B cell (primary cell): ENCODE measurements around the gene PCTP. TPM values are rescaled to one million over a fixed set of nuclear protein-coding genes. Genes with fewer than 3 reads are reported as not detected.

Source experiments
- ATAC-seq: fragments of 200-7000 bp; cut with Tn5 transposase; one replicate; pipeline ENCODE4 v1.10.0; 2021; ENCODE audit warnings: low read depth, mild to moderate bottlenecking, moderate number of reproducible peaks, moderate library complexity
- CTCF ChIA-PET: fragments of 350-600 bp; sonication (Branson Sonifier 250); formaldehyde crosslinking; loops from one replicate; lab custom pipeline; 2021; ENCODE audit warnings: antibody characterized with exemption, inconsistent platforms; lab: Charles Lee
- POLR2A ChIA-PET: fragments of 350-600 bp; sonication (Branson Sonifier 250); formaldehyde crosslinking; loops from one replicate; lab custom pipeline; 2021; ENCODE audit warnings: antibody characterized with exemption; lab: Charles Lee
- DNase-seq: peaks from one replicate; pipeline ENCODE4 v3.0.0; 2013
- H2AFZ ChIP-seq: 2 replicates; pipeline ENCODE4 v1.6.1; 2012; ENCODE audit warnings: mild to moderate bottlenecking, low read depth, low read length; ENCODE audit not compliant: insufficient read depth, poor library complexity, severe bottlenecking
- H3K27ac ChIP-seq, 2 donors: 1 replicate in 1 of 2; 2 replicates in 1 of 2; pipeline ENCODE4 v1.5.1; 2012 to 2013; ENCODE audit warnings: low read length in 2 of 2, mild to moderate bottlenecking in 2 of 2, moderate library complexity in 1 of 2
- H3K27me3 ChIP-seq, 4 experiments: fragments of 200-600 bp in 1 of 4; sonication (generic) in 1 of 4; replicated peaks in 1 of 4; 1 replicate in 2 of 4; 2 replicates in 2 of 4; pipeline versions ENCODE4 v1.6.1 to v1.7.0; 2013 to 2016; ENCODE audit warnings: low read length in 3 of 4, mild to moderate bottlenecking in 2 of 4, mixed read lengths in 1 of 4, moderate library complexity in 1 of 4; ENCODE audit not compliant: insufficient read depth in 4 of 4, control insufficient read depth in 3 of 4; ENCODE audit errors: control extremely low read depth in 1 of 4
- H3K36me3 ChIP-seq, 2 experiments: replicated peaks in 1 of 2; 1 replicate in 1 of 2; 2 replicates in 1 of 2; pipeline versions ENCODE4 v1.6.1 to v1.7.1; 2013; ENCODE audit warnings: low read length in 1 of 2; ENCODE audit not compliant: insufficient read depth in 2 of 2, control insufficient read depth in 1 of 2; ENCODE audit errors: control extremely low read depth in 1 of 2, extremely low read depth in 1 of 2
- H3K4me1 ChIP-seq, 2 donors: fragments of 200-600 bp in 1 of 2; sonication (generic) in 1 of 2; 1 replicate in 1 of 2; 2 replicates in 1 of 2; pipeline versions ENCODE4 v1.5.1 to v1.6.1; 2013 to 2017; ENCODE audit warnings: low read length in 2 of 2; ENCODE audit not compliant: control insufficient read depth in 2 of 2, insufficient read depth in 2 of 2
- H3K4me2 ChIP-seq: replicated peaks from 2 replicates; pipeline ENCODE3; 2012; ENCODE audit warnings: mild to moderate bottlenecking, low read depth, low read length; ENCODE audit not compliant: poor library complexity, severe bottlenecking
- H3K4me3 ChIP-seq, 5 experiments: fragments of 200-600 bp in 1 of 5; sonication (generic) in 1 of 5; 1 replicate in 3 of 5; 2 replicates in 2 of 5; pipeline versions ENCODE4 v1.5.1 to v1.7.0; 2011 to 2016; ENCODE audit warnings: low read length in 4 of 5, mild to moderate bottlenecking in 4 of 5, low read depth in 2 of 5, control low read depth in 1 of 5, moderate library complexity in 1 of 5; ENCODE audit not compliant: insufficient read depth in 1 of 5; ENCODE audit errors: control extremely low read depth in 1 of 5, extremely low read depth in 1 of 5
- H3K79me2 ChIP-seq: fragments of 200-600 bp; sonication (generic); one replicate; pipeline ENCODE4 v1.6.0; 2016; ENCODE audit warnings: low read length; ENCODE audit not compliant: control insufficient read depth, insufficient read depth
- H3K9ac ChIP-seq: fragments of 200-600 bp; sonication (generic); 2 replicates; pipeline ENCODE4 v1.6.1; 2017; ENCODE audit warnings: mild to moderate bottlenecking, low read length, moderate library complexity
- H3K9me3 ChIP-seq, 3 donors: one replicate each; pipeline versions ENCODE4 v1.6.1 to v1.7.1; 2013; ENCODE audit warnings: low read length in 2 of 3; ENCODE audit not compliant: control insufficient read depth in 2 of 3, insufficient read depth in 1 of 3; ENCODE audit errors: control extremely low read depth in 1 of 3
- H4K20me1 ChIP-seq: 2 replicates; pipeline ENCODE4 v1.6.0; 2012; ENCODE audit warnings: mild to moderate bottlenecking, low read length; ENCODE audit not compliant: insufficient read depth, control insufficient read depth, poor library complexity, severe bottlenecking
- H3K27ac Mint-ChIP-seq: one replicate; pipeline ENCODE4 v1.8.0; 2021; ENCODE audit warnings: mixed read lengths
- H3K27me3 Mint-ChIP-seq: one replicate; pipeline ENCODE4 v1.8.0; 2021; ENCODE audit warnings: mixed read lengths
- H3K4me1 Mint-ChIP-seq: one replicate; pipeline ENCODE4 v1.8.0; 2021; ENCODE audit warnings: mixed read lengths
- H3K4me3 Mint-ChIP-seq: one replicate; pipeline ENCODE4 v1.8.0; 2021; ENCODE audit warnings: mixed read lengths
- H3K9me3 Mint-ChIP-seq: one replicate; pipeline ENCODE4 v1.8.0; 2022; ENCODE audit warnings: mixed read lengths; ENCODE audit not compliant: insufficient read depth
- CTCF ChIP-seq: fragments of 200-600 bp; IDR thresholded peaks from one replicate; pipeline ENCODE4 v1.8.0; 2022; ENCODE audit warnings: antibody characterized with exemption, mild to moderate bottlenecking
- EZH2 ChIP-seq: IDR thresholded peaks from 2 replicates; pipeline ENCODE4 v1.6.1; 2012; ENCODE audit warnings: borderline replicate concordance, low read depth, mild to moderate bottlenecking, moderate library complexity, low read length; ENCODE audit not compliant: insufficient read depth, poor library complexity, severe bottlenecking
- WGBS: methylation state at CpG from one replicate; pipeline ENCODE4 v1.1.5; 2013; ENCODE audit warnings: missing lambda C conversion rate; ENCODE audit not compliant: insufficient coverage; 5-methylcytosine and 5-hydroxymethylcytosine counted together
- intact Hi-C: fragments of 100-400 bp; cut with micrococcal nuclease; formaldehyde crosslinking; loops from one replicate; pipeline ENCODE4 v1.10.0; 2022
- polyA plus RNA-seq: library from polyadenylated mRNA; depleted of rRNA; stranded (reverse); fragments of >200 nt; gene quantifications from 2 replicates; pipeline ENCODE4 v1.2.3, GENCODE V29; 2012
- total RNA-seq, 2 donors: library from RNA; stranded (reverse); fragments of 120-200 nt in 1 of 2; gene quantifications; 1 replicate in 1 of 2; 2 replicates in 1 of 2; pipeline versions ENCODE4 v1.2.3 to v1.2.4, GENCODE V29; 2013 to 2022

Gene PCTP
- total and polyA plus RNA-seq, 2 donors (not counting 1 experiment from before 2014, with no cell fraction given) = 3.2 to 9.0 TPM

- ChIA-PET CTCF (no interaction called here), POLR2A (no interaction called here)
- no peak for TF ChIP-seq EZH2
- TF ChIP-seq CTCF = no peak
- Histone ChIP-seq H4K20me1 (no peaks in the 10 kb centered on the region), H3K4me1 (no peaks in the 10 kb centered on the region), H3K4me2 (no peak overlapping the region), H3K9me3 (no peaks in the 10 kb centered on the region), H3K79me2 (no peaks in the 10 kb centered on the region), H3K36me3 (peaks cover 0 to 5% of the 10 kb centered on the region in 2 experiments), H3K27ac (no peak overlapping the region), H3K27me3 (no peaks in the 10 kb centered on the region), H3K9ac (no peak overlapping the region), H3K4me3 (no peak overlapping the region), H2AFZ (no peak overlapping the region)
- DNase-seq = no peak
- Mint-ChIP-seq H3K9me3 (no peaks in the 10 kb centered on the region), H3K27ac (no peak overlapping the region), H3K27me3 (no peaks in the 10 kb centered on the region), H3K4me3 (no peak overlapping the region), H3K4me1 (peaks cover 3% of the 10 kb centered on the region)
- ATAC-seq = no peak
- WGBS = 100% methylated on average over 2 of the region's 4 CpGs
- intact Hi-C loops = no loop called here
Measured at GRCh38 chr17:55764610-55765009, 13.8 kb downstream of the PCTP start.

- intact Hi-C loops = no loop called here
- H3K9me3 Mint-ChIP-seq = no peaks in the 10 kb centered on the region
- H3K4me2 ChIP-seq = no peak overlapping the region
- no peaks in the 10 kb centered on the region for H3K27me3 Mint-ChIP-seq
- no peaks in the 10 kb centered on the region for H3K27me3 ChIP-seq
- ChIA-PET POLR2A (no interaction called here), CTCF (no interaction called here)
- no peak overlapping the region for H3K9ac ChIP-seq
- H3K4me1 Mint-ChIP-seq = peaks cover 3% of the 10 kb centered on the region
- H3K36me3 ChIP-seq = peaks cover 0 to 5% of the 10 kb centered on the region in 2 experiments
- H3K4me1 ChIP-seq = no peaks in the 10 kb centered on the region
- H3K4me3 Mint-ChIP-seq = no peak overlapping the region
- H3K79me2 ChIP-seq = no peaks in the 10 kb centered on the region
- H3K27ac Mint-ChIP-seq = no peak overlapping the region
- 100% methylated on average over 3 of the region's 3 CpGs for WGBS
- no peak overlapping the region for H3K27ac ChIP-seq
- TF ChIP-seq EZH2 (no peak), CTCF (no peak)
- no peaks in the 10 kb centered on the region for H3K9me3 ChIP-seq
- H4K20me1 ChIP-seq = no peaks in the 10 kb centered on the region
- no peak overlapping the region for H3K4me3 ChIP-seq
- ATAC-seq = no peak
- no peak overlapping the region for H2AFZ ChIP-seq
- no peak for DNase-seq
Measured at GRCh38 chr17:55765472-55765871, 14.6 kb downstream of the PCTP start.
